ENCODE measurements around the gene CNKSR1.

CNKSR1 gene

GRCh38 chr1:26203642-26204318 lies 26.5 kb downstream of the CNKSR1 start:
- peak overlapping the region in 8 of 11 experiments; percentile 11 to 55 (median 35); a peak in 11 of 22 replicates for H3K4me2 ChIP-seq

GRCh38 chr1:26210147-26210870 lies 33.0 kb downstream of the CNKSR1 start:
- peak overlapping the region in 2 of 11 experiments; percentile 17 to 30; a peak in 4 of 22 replicates for H3K4me2 ChIP-seq
- no peaks in the 10 kb centered on the region for H3K9me3 ChIP-seq (replicated peaks in 1 of 11)
- H3K4me1 ChIP-seq: peaks cover 0 to 11% (median 0%) of the 10 kb centered on the region in 10 experiments; a peak in 6 of 20 replicates
- H3K9ac ChIP-seq: no peak overlapping the region
- H3K36me3 ChIP-seq: no peaks in the 10 kb centered on the region
- no peak overlapping the region for H3K27ac ChIP-seq
- TF ChIP-seq Cebpa-rat (IDR thresholded peaks at IDR 0.05): no peak
- no peaks in the 10 kb centered on the region for H4K20me1 ChIP-seq
- no peak overlapping the region for H3K4me3 ChIP-seq
- no peaks in the 10 kb centered on the region for H3K27me3 ChIP-seq

More at GRCh38 chr1:26203642-26204318, 26.5 kb downstream of the CNKSR1 start:
- Histone ChIP-seq H3K9me3 (replicated peaks in 1 of 11) (no peaks in the 10 kb centered on the region), H3K27ac (no peak overlapping the region), H3K9ac (no peak overlapping the region), H3K4me3 (no peak overlapping the region), H3K4me1 (peaks cover 0 to 12% (median 7%) of the 10 kb centered on the region in 10 experiments; a peak in 11 of 20 replicates), H4K20me1 (no peaks in the 10 kb centered on the region), H3K27me3 (no peaks in the 10 kb centered on the region), H3K36me3 (no peaks in the 10 kb centered on the region)
- TF ChIP-seq Cebpa-rat (IDR thresholded peaks at IDR 0.05): no peak

GRCh38 chr1:26212726-26213125 lies 35.4 kb downstream of the CNKSR1 start:
- Histone ChIP-seq H3K4me1 (peaks cover 0 to 11% (median 0%) of the 10 kb centered on the region in 10 experiments; a peak in 6 of 20 replicates), H3K27me3 (no peaks in the 10 kb centered on the region), H3K4me2 (no peak overlapping the region), H3K9ac (no peak overlapping the region), H3K27ac (no peak overlapping the region), H3K4me3 (no peak overlapping the region), H3K36me3 (no peaks in the 10 kb centered on the region), H3K9me3 (replicated peaks in 1 of 11) (no peaks in the 10 kb centered on the region), H4K20me1 (no peaks in the 10 kb centered on the region)
- TF ChIP-seq Cebpa-rat (IDR thresholded peaks at IDR 0.05): no peak

- no peaks in the 10 kb centered on the region for H4K20me1 ChIP-seq
- H3K4me1 ChIP-seq: peaks cover 0 to 11% (median 0%) of the 10 kb centered on the region in 10 experiments; a peak in 6 of 20 replicates
- H3K27me3 ChIP-seq: no peaks in the 10 kb centered on the region
- no peak overlapping the region for H3K4me2 ChIP-seq
- TF ChIP-seq Cebpa-rat (IDR thresholded peaks at IDR 0.05): no peak
- H3K27ac ChIP-seq: no peak overlapping the region
- H3K36me3 ChIP-seq: no peaks in the 10 kb centered on the region
- H3K9me3 ChIP-seq (replicated peaks in 1 of 11): no peaks in the 10 kb centered on the region
- H3K4me3 ChIP-seq: no peak overlapping the region
- H3K9ac ChIP-seq: no peak overlapping the region
Measured at GRCh38 chr1:26213335-26213905, 36.1 kb downstream of the CNKSR1 start.

GRCh38 chr1:26215246-26215645 lies 38.0 kb downstream of the CNKSR1 start:
- H3K4me1 ChIP-seq: peaks cover 0 to 4% (median under 1%) of the 10 kb centered on the region in 10 experiments; a peak in 6 of 20 replicates
- H3K9me3 ChIP-seq (replicated peaks in 1 of 11): no peaks in the 10 kb centered on the region
- H3K4me2 ChIP-seq: no peak overlapping the region
- no peak overlapping the region for H3K27ac ChIP-seq
- H3K9ac ChIP-seq: no peak overlapping the region
- H4K20me1 ChIP-seq: no peaks in the 10 kb centered on the region
- H3K27me3 ChIP-seq: no peaks in the 10 kb centered on the region
- H3K36me3 ChIP-seq: no peaks in the 10 kb centered on the region
- H3K4me3 ChIP-seq: no peak overlapping the region
- no peak for TF ChIP-seq Cebpa-rat (IDR thresholded peaks at IDR 0.05)

- Histone ChIP-seq H3K9me3 (replicated peaks in 1 of 11) (no peaks in the 10 kb centered on the region), H3K4me3 (no peak overlapping the region), H3K4me1 (peaks cover 0 to 12% (median 0%) of the 10 kb centered on the region in 10 experiments; a peak in 2 of 20 replicates), H3K9ac (no peak overlapping the region), H4K20me1 (no peaks in the 10 kb centered on the region), H3K27me3 (peaks cover 0 to 5% (median 1%) of the 10 kb centered on the region in 11 experiments; a peak in 5 of 22 replicates), H3K4me2 (no peak overlapping the region), H3K36me3 (no peaks in the 10 kb centered on the region), H3K27ac (no peak overlapping the region)
- no peak for TF ChIP-seq Cebpa-rat (IDR thresholded peaks at IDR 0.05)
Measured at GRCh38 chr1:26218906-26219494, 41.7 kb downstream of the CNKSR1 start.

- Histone ChIP-seq H3K27ac (no peak overlapping the region), H3K4me3 (no peak overlapping the region), H4K20me1 (no peaks in the 10 kb centered on the region), H3K9ac (no peak overlapping the region), H3K4me2 (no peak overlapping the region), H3K36me3 (no peaks in the 10 kb centered on the region), H3K4me1 (peaks cover 0 to 12% (median under 1%) of the 10 kb centered on the region in 10 experiments; a peak in 8 of 20 replicates), H3K27me3 (peaks cover 9 to 19% (median 15%) of the 10 kb centered on the region in 11 experiments), H3K9me3 (replicated peaks in 1 of 11) (no peaks in the 10 kb centered on the region)
- no peak for TF ChIP-seq Cebpa-rat (IDR thresholded peaks at IDR 0.05)
Measured at GRCh38 chr1:26220199-26220912, 43.1 kb downstream of the CNKSR1 start.

- Histone ChIP-seq H3K27ac (no peak overlapping the region), H3K4me1 (peaks cover 0 to 18% (median 7%) of the 10 kb centered on the region in 10 experiments; a peak in 11 of 20 replicates), H3K9ac (no peak overlapping the region), H3K27me3 (peaks cover 16 to 26% (median 22%) of the 10 kb centered on the region in 11 experiments), H3K9me3 (replicated peaks in 1 of 11) (no peaks in the 10 kb centered on the region), H3K36me3 (no peaks in the 10 kb centered on the region), H4K20me1 (no peaks in the 10 kb centered on the region), H3K4me3 (no peak overlapping the region), H3K4me2 (no peak overlapping the region)
- no peak for TF ChIP-seq Cebpa-rat (IDR thresholded peaks at IDR 0.05)
Measured at GRCh38 chr1:26221094-26221493, 43.8 kb downstream of the CNKSR1 start.
